Measurements from ENCODE around the gene LIN7C. TPM values are rescaled to one million over a fixed set of nuclear protein-coding genes. Genes with fewer than 3 reads are reported as not detected.
"Not testable (repeated sequence)": the region's sequence is repeated elsewhere in the genome, so short reads cannot be mapped to it uniquely, and the experiment has no call there.

LIN7C gene
- total RNA-seq, 1 experiment from 2014 or later: 30.3 TPM

- Histone ChIP-seq H3K4me3 (ENCODE audit: low read length) (no peak overlapping the region), H3K9me3 (ENCODE audit: low read length) (no peaks in the 10 kb centered on the region), H3K27ac (ENCODE audit: low read length) (no peak overlapping the region), H2AFZ (ENCODE audit: low read length) (no peak overlapping the region), H4K20me1 (ENCODE audit: insufficient read depth, low read depth, low read length) (no peaks in the 10 kb centered on the region), H3K4me1 (ENCODE audit: low read length) (no peaks in the 10 kb centered on the region), H3K9me2 (replicated peaks; ENCODE audit: insufficient read depth, low read length) (no peaks in the 10 kb centered on the region), H3K27me3 (ENCODE audit: low read length) (no peaks in the 10 kb centered on the region), H3K4me2 (ENCODE audit: low read depth, low read length, poor library complexity, severe bottlenecking) (no peak overlapping the region), H3K36me3 (ENCODE audit: insufficient read depth, low read length) (no peaks in the 10 kb centered on the region), H3K79me2 (ENCODE audit: low read length) (no peaks in the 10 kb centered on the region), H3K9ac (ENCODE audit: low read length) (no peak overlapping the region)
- no peak for DNase-seq
These were observed 49.7 kb downstream of the LIN7C start for GRCh38 chr11:27456795-27457329.

GRCh38 chr11:27456140-27456794, 50.3 kb downstream of the LIN7C start:
- H3K79me2 ChIP-seq (ENCODE audit: low read length): no peaks in the 10 kb centered on the region

GRCh38 chr11:27455667-27456066, 50.9 kb downstream of the LIN7C start:
- Histone ChIP-seq H3K4me3 (ENCODE audit: low read length) (no peak overlapping the region), H2AFZ (ENCODE audit: low read length) (no peak overlapping the region), H3K79me2 (ENCODE audit: low read length) (no peaks in the 10 kb centered on the region), H3K27ac (ENCODE audit: low read length) (no peak overlapping the region), H3K36me3 (ENCODE audit: insufficient read depth, low read length) (no peaks in the 10 kb centered on the region), H3K4me1 (ENCODE audit: low read length) (no peaks in the 10 kb centered on the region), H3K4me2 (ENCODE audit: low read depth, low read length, poor library complexity, severe bottlenecking) (no peak overlapping the region), H4K20me1 (ENCODE audit: insufficient read depth, low read depth, low read length) (no peaks in the 10 kb centered on the region), H3K27me3 (ENCODE audit: low read length) (no peaks in the 10 kb centered on the region), H3K9ac (ENCODE audit: low read length) (no peak overlapping the region), H3K9me2 (replicated peaks; ENCODE audit: insufficient read depth, low read length) (no peaks in the 10 kb centered on the region), H3K9me3 (ENCODE audit: low read length) (no peaks in the 10 kb centered on the region)
- no peak for DNase-seq

More at GRCh38 chr11:27456140-27456794, 50.3 kb downstream of the LIN7C start:
- H3K4me3 ChIP-seq (ENCODE audit: low read length): no peak overlapping the region
- H3K36me3 ChIP-seq (ENCODE audit: insufficient read depth, low read length): no peaks in the 10 kb centered on the region
- H3K9ac ChIP-seq (ENCODE audit: low read length): no peak overlapping the region
- DNase-seq: no peak
- H3K9me3 ChIP-seq (ENCODE audit: low read length): no peaks in the 10 kb centered on the region
- no peak overlapping the region for H3K27ac ChIP-seq (ENCODE audit: low read length)
- no peak overlapping the region for H2AFZ ChIP-seq (ENCODE audit: low read length)
- no peaks in the 10 kb centered on the region for H3K4me1 ChIP-seq (ENCODE audit: low read length)
- no peaks in the 10 kb centered on the region for H3K27me3 ChIP-seq (ENCODE audit: low read length)
- H4K20me1 ChIP-seq (ENCODE audit: insufficient read depth, low read depth, low read length): no peaks in the 10 kb centered on the region
- no peak overlapping the region for H3K4me2 ChIP-seq (ENCODE audit: low read depth, low read length, poor library complexity, severe bottlenecking)
- no peaks in the 10 kb centered on the region for H3K9me2 ChIP-seq (replicated peaks; ENCODE audit: insufficient read depth, low read length)

GRCh38 chr11:27453701-27454100, 52.9 kb downstream of the LIN7C start:
- Histone ChIP-seq H3K9ac (ENCODE audit: low read length) (no peak overlapping the region), H3K4me3 (ENCODE audit: low read length) (no peak overlapping the region), H4K20me1 (ENCODE audit: insufficient read depth, low read depth, low read length) (no peaks in the 10 kb centered on the region), H3K9me3 (ENCODE audit: low read length) (no peaks in the 10 kb centered on the region), H3K4me1 (ENCODE audit: low read length) (no peaks in the 10 kb centered on the region), H2AFZ (ENCODE audit: low read length) (no peak overlapping the region), H3K36me3 (ENCODE audit: insufficient read depth, low read length) (no peaks in the 10 kb centered on the region), H3K79me2 (ENCODE audit: low read length) (no peaks in the 10 kb centered on the region), H3K9me2 (replicated peaks; ENCODE audit: insufficient read depth, low read length) (no peaks in the 10 kb centered on the region), H3K27me3 (ENCODE audit: low read length) (no peaks in the 10 kb centered on the region), H3K4me2 (ENCODE audit: low read depth, low read length, poor library complexity, severe bottlenecking) (no peak overlapping the region), H3K27ac (ENCODE audit: low read length) (no peak overlapping the region)
- DNase-seq: no peak

- Histone ChIP-seq H4K20me1 (ENCODE audit: insufficient read depth, low read depth, low read length) (no peaks in the 10 kb centered on the region), H3K79me2 (ENCODE audit: low read length) (no peaks in the 10 kb centered on the region), H3K4me1 (ENCODE audit: low read length) (no peaks in the 10 kb centered on the region), H3K27ac (ENCODE audit: low read length) (no peak overlapping the region), H2AFZ (ENCODE audit: low read length) (no peak overlapping the region), H3K9me3 (ENCODE audit: low read length) (no peaks in the 10 kb centered on the region), H3K27me3 (ENCODE audit: low read length) (no peaks in the 10 kb centered on the region), H3K4me3 (ENCODE audit: low read length) (no peak overlapping the region), H3K36me3 (ENCODE audit: insufficient read depth, low read length) (no peaks in the 10 kb centered on the region), H3K9ac (ENCODE audit: low read length) (no peak overlapping the region), H3K4me2 (ENCODE audit: low read depth, low read length, poor library complexity, severe bottlenecking) (no peak overlapping the region), H3K9me2 (replicated peaks; ENCODE audit: insufficient read depth, low read length) (no peaks in the 10 kb centered on the region)
- no peak for DNase-seq
These were observed 54.4 kb downstream of the LIN7C start for GRCh38 chr11:27452147-27452546.

- no peak overlapping the region for H3K4me3 ChIP-seq (ENCODE audit: low read length)
- no peaks in the 10 kb centered on the region for H3K9me2 ChIP-seq (replicated peaks; ENCODE audit: insufficient read depth, low read length)
- H2AFZ ChIP-seq (ENCODE audit: low read length): no peak overlapping the region
- no peaks in the 10 kb centered on the region for H3K4me1 ChIP-seq (ENCODE audit: low read length)
- no peak overlapping the region for H3K27ac ChIP-seq (ENCODE audit: low read length)
- no peaks in the 10 kb centered on the region for H3K9me3 ChIP-seq (ENCODE audit: low read length)
- H3K4me2 ChIP-seq (ENCODE audit: low read depth, low read length, poor library complexity, severe bottlenecking): no peak overlapping the region
- no peak overlapping the region for H3K9ac ChIP-seq (ENCODE audit: low read length)
- H3K36me3 ChIP-seq (ENCODE audit: insufficient read depth, low read length): no peaks in the 10 kb centered on the region
- H3K79me2 ChIP-seq (ENCODE audit: low read length): no peaks in the 10 kb centered on the region
- no peaks in the 10 kb centered on the region for H4K20me1 ChIP-seq (ENCODE audit: insufficient read depth, low read depth, low read length)
- H3K27me3 ChIP-seq (ENCODE audit: low read length): no peaks in the 10 kb centered on the region
- DNase-seq: no peak
These were observed 55.2 kb downstream of the LIN7C start for GRCh38 chr11:27451244-27451965.

- not testable (repeated sequence) for H3K36me3 ChIP-seq (ENCODE audit: insufficient read depth, low read length); H3K4me2 ChIP-seq (ENCODE audit: low read depth, low read length, poor library complexity, severe bottlenecking); H3K79me2 ChIP-seq (ENCODE audit: low read length)
These were observed 58.4 kb downstream of the LIN7C start for GRCh38 chr11:27448184-27448540.

GRCh38 chr11:27447288-27448183, 59.0 kb downstream of the LIN7C start:
- Histone ChIP-seq H3K4me1 (ENCODE audit: low read length) (no peaks in the 10 kb centered on the region), H3K27me3 (ENCODE audit: low read length) (no peaks in the 10 kb centered on the region), H4K20me1 (ENCODE audit: insufficient read depth, low read depth, low read length) (no peaks in the 10 kb centered on the region), H3K79me2 (ENCODE audit: low read length) (no peaks in the 10 kb centered on the region), H3K36me3 (ENCODE audit: insufficient read depth, low read length) (no peaks in the 10 kb centered on the region), H2AFZ (ENCODE audit: low read length) (no peak overlapping the region), H3K27ac (ENCODE audit: low read length) (no peak overlapping the region), H3K9ac (ENCODE audit: low read length) (no peak overlapping the region), H3K9me2 (replicated peaks; ENCODE audit: insufficient read depth, low read length) (no peaks in the 10 kb centered on the region), H3K9me3 (ENCODE audit: low read length) (no peaks in the 10 kb centered on the region), H3K4me2 (ENCODE audit: low read depth, low read length, poor library complexity, severe bottlenecking) (no peak overlapping the region), H3K4me3 (ENCODE audit: low read length) (no peak overlapping the region)
- no peak for DNase-seq

More at GRCh38 chr11:27448184-27448540, 58.4 kb downstream of the LIN7C start:
- H3K4me1 ChIP-seq (ENCODE audit: low read length); DNase-seq; H2AFZ ChIP-seq (ENCODE audit: low read length); H3K4me3 ChIP-seq (ENCODE audit: low read length); H3K27me3 ChIP-seq (ENCODE audit: low read length); H3K9me3 ChIP-seq (ENCODE audit: low read length); H3K9me2 ChIP-seq (replicated peaks; ENCODE audit: insufficient read depth, low read length); H4K20me1 ChIP-seq (ENCODE audit: insufficient read depth, low read depth, low read length); H3K27ac ChIP-seq (ENCODE audit: low read length); H3K9ac ChIP-seq (ENCODE audit: low read length): not testable (repeated sequence)
